HG02973 (cell line): ENCODE measurements around the gene GNA15.
"Not testable (repeated sequence)": the region's sequence is repeated elsewhere in the genome, so short reads cannot be mapped to it uniquely, and the experiment has no call there.

ENCODE experiments used
- ATAC-seq: cut with Tn5 transposase; IDR thresholded peaks from one replicate; pipeline ENCODE4 v1.9.1; 2021; ENCODE audit warnings: moderate library complexity; ENCODE audit not compliant: unreplicated experiment

GNA15 gene

DNA sequence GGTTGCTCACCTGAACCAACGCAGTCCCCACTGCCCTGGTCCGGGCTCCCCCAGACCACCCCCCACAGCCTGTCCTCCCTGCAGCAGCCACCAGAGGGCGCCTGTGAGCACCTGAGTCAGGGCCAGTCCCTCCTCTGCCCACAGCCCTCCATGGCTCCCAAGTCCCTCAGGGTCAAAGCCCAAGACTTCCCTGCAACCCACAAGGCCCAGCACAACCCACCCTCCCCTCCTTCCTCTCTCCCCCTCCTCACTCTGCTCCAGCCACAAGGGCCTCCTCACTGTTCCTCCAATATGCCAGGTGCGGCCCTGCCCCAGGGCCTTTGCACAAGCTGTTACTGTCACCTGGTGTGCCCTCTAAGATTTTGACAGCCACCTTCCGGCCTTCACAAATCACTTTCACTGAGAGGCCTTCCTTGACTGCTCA, 10.9 kb downstream of the GNA15 start:
- no peak for ATAC-seq

DNA sequence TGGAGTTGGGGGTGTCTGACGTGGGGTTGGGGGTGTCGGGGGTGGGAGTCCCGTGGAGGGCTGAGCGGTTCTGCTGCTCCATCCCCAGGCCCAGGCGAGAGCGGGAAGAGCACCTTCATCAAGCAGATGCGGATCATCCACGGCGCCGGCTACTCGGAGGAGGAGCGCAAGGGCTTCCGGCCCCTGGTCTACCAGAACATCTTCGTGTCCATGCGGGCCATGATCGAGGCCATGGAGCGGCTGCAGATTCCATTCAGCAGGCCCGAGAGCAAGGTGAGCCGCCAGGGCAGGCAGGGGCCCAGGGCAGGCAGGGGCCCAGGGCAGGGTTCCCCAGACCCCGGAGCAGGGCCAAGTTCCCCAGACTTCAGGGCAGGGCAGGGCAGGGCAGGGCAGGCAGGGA, 12.7 kb downstream of the GNA15 start:
- no peak for ATAC-seq

DNA sequence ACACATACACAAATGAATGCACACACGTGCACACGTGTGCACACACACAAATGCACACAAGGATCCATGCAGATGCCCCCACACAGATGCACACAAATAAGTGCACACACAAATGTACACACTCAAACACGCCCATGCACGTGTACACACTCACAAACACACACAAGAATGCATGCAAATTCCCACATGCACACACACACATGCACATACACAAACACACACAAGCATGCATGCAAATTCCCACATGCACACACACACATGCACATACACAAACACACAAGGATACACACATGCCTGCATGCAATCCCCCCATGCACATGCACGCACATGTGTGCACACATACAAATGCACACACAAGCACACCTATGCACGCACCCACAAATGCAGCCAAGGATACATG, 13.3 kb downstream of the GNA15 start:
- ATAC-seq, result no peak

GRCh38 chr19:3149526-3150505, 14.0 kb downstream of the GNA15 start:
- no peak for ATAC-seq

DNA sequence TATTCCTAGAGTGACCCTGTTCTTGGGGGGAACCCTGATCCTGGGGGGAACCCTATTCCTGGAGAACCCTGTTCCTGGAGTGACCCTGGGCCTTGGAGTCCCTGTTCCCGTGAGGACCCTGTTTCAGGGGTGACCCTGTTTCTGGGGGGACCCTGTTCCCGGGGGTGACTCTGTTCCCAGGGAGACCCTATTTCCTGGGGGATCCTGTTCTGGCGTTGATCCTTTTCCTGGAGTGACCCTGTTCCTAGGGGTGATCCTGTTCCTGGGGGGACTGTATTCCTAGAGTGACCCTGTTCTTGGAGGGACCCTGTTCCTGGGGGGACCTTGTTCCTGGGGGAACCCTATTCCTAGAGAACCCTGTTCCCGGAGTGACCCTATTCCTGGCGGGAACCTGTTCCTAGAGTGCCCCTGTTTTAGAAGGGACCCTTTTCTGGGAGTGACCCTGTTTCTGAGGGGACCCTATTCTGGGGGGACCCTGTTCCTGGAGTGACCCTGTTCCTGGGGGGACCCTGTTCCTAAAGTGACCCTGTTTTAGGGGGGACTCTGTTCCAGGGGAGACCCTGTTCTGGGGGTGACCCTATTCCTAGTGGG, 15.0 kb downstream of the GNA15 start:
- ATAC-seq, result no peak

DNA sequence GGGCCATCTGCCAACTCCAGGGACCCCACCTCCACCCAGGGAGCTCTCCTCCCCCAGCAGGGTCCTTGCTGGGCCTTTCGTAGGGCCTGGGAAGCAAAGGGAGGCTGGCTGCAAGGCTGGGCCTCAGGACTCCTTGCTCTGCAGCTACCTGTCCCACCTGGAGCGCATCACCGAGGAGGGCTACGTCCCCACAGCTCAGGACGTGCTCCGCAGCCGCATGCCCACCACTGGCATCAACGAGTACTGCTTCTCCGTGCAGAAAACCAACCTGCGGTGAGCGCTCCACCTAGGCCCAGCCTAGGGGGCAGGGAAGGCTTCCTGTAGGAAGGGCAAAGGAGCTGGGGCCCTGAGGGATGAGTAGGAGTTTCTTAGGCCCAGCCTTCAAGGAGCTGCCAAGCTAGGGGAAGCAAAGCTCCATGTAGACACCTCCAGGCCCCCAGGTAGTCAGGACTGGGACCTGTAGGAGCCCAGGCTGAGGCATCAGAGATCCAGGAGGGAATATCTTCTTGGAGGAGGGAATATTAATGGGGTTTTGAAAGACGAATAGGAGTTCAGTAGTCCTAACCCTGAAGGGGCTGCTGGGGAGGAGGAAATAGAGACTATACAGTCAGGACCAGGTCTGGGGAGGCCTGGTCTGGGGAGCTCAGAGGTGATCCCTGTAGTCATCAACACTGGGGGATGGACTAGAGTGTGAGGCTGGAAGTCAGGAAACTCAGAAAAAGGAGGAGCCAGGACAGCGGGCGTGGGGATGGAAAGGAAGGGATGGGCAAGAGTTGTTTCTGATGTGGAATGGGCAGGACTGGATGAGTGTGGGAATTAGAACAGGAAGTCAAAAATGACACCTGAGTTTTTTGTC, 16.0 kb downstream of the GNA15 start:
- no peak for ATAC-seq

- no peak for ATAC-seq
Observed at GRCh38 chr19:3152419-3152780, 16.6 kb downstream of the GNA15 start.

- no peak for ATAC-seq
Observed at GRCh38 chr19:3153286-3154230, 17.7 kb downstream of the GNA15 start.

DNA sequence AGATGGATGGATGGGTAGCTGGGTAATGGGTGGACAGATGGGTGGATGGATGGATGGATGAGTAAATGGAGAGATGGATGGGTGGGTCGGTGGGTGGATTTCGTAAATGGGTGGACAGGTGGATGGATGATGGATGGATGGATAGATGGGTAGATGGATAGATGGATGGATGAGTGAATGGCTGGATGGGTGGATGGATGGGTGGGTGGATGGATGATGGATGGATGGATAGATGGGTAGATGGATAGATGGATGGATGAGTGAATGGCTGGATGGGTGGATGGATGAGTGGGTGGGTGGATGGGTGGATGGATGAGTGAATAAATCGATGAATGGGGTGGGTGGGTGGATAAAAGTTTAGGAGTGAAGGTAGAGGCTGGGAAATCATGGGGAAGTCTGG, 18.6 kb downstream of the GNA15 start:
- ATAC-seq, result not testable (repeated sequence)

DNA sequence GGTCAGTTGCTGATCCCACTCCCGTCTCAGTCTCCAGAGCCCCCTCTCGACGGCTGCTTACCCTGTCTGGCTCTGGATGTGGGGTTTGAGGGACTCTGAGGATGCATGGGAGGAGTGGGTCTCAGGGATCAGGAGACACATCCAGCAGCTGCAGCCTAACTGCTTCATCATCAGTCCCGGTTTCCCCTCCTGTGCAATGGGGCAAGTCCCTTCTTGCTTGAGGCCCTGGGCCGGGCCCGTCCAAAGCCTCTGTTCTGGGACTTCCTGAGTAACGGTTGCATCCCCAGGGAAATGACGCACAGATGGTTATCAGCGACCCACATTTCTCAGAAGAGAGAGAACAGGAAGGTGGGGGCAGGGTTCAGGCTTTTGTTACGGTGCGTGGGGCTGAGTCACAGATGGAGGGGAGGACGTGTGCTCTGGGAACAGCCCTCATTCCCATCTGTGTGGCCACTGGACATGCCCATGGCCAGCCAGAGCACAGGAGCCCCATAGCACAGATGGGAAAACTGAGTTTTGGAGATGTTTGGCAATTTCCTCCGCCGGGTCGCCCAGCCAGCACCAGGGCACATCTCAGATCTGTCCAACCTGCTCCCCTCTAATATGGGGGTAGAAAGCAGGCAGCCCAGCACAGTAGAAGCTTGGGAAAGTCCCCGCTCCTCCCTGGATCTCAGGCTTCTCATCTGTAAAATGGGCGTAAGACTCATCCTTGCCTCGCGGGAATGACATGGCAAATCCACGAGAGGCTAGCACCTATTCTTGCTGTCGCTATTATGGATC, 19.3 kb downstream of the GNA15 start:
- no peak for ATAC-seq

- ATAC-seq, result no peak
Observed at GRCh38 chr19:3157096-3157845, 21.4 kb downstream of the GNA15 start.

GRCh38 chr19:3159565-3159964, 23.7 kb downstream of the GNA15 start:
- ATAC-seq, result no peak

- no peak for ATAC-seq
Observed at GRCh38 chr19:3160219-3160618, 24.4 kb downstream of the GNA15 start.

GRCh38 chr19:3161453-3161852, 25.6 kb downstream of the GNA15 start:
- no peak for ATAC-seq

- no peak for ATAC-seq
Observed at GRCh38 chr19:3162418-3163229, 26.8 kb downstream of the GNA15 start.

DNA sequence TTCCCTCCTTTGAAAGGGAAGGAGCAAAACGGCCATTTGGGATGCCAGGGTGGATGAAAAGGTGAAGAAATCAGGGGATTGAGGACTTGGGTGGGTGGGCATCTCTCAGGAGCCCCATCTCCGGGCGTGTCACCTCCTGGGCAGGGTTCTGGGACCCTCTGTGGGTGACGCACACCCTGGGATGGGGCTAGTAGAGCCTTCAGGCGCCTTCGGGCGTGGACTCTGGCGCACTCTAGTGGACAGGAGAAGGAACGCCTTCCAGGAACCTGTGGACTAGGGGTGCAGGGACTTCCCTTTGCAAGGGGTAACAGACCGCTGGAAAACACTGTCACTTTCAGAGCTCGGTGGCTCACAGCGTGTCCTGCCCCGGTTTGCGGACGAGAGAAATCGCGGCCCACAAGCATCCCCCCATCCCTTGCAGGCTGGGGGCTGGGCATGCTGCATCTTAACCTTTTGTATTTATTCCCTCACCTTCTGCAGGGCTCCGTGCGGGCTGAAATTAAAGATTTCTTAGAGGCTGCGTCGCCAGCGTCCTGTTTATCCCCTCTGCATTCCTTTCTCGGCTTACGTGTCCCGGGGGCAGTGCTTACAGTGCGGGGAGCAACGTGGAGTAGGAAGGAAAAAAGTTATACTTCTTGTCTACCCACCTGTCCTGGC, 27.5 kb downstream of the GNA15 start:
- no peak for ATAC-seq

DNA sequence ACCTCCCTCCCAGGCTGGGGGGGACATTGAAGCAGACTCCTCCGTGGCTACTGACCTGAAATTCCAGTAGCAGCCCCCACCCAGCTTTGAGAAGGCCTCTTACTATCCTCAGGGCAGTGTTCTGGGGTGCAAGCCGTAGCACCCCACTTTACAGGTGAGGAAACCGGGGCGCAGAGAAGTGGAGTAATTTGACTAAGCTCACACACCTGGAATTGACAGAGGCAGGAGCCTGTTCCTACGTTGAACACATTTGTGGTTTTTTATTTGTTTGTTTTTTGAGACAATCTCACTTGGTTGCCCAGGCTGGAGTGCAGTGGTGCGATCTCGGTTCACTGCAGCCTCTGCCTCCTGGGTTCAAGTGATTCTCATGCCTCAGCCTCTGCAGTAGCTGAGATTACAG, 28.1 kb downstream of the GNA15 start:
- ATAC-seq, result no peak
